HG03175 (cell line): ENCODE measurements around the gene CCDC9.

ENCODE experiments used
- ATAC-seq: cut with Tn5 transposase; IDR thresholded peaks from one replicate; pipeline ENCODE4 v1.9.1; 2021; ENCODE audit warnings: mild to moderate bottlenecking, moderate library complexity; ENCODE audit not compliant: unreplicated experiment

Gene CCDC9

DNA sequence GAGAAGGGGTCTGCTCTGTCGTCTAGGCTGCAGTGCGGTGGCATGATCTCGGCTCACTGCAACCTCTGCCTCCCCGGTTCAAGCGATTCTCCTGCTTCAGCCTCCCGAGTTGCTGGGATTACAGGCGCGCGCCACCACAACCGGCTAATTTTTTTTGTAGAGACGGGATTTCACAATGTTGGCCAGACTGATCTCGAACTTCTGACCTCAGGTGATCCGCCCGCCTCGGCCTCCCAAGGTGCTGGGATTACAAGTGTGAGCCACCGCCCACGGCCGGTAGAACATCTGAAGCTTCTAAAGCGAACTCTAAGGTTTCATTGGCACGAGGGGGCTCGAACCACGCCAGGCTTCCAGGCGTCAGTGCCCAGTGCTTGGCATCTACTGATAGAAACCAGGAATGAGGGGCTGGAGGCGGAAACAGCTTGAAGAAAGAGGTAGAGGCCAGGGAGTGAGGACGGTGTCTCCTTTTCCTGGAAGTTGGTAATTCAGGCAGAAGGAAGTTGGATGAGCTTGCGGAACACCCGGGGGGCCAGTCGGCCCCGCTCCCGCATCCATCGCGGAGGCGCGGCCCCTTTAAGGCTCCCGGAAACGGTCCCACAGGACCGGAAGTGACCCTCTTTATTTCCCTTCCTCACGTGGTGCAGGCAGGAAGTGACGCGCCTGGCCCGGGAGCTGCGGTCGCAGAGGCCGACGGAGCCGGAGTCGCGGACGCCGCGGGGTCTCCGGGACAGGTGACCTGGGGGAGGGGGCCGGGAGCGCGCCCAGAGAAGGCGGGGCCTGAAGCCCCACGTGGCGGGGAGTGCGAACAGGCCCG is at the start of gene CCDC9:
Gene CCDC9 (plus strand): TSS at position 647 of the 814 bp plus-strand sequence. CDS start 1,876 bp downstream, outside the sequence.
- peak; percentile 56 for ATAC-seq

DNA sequence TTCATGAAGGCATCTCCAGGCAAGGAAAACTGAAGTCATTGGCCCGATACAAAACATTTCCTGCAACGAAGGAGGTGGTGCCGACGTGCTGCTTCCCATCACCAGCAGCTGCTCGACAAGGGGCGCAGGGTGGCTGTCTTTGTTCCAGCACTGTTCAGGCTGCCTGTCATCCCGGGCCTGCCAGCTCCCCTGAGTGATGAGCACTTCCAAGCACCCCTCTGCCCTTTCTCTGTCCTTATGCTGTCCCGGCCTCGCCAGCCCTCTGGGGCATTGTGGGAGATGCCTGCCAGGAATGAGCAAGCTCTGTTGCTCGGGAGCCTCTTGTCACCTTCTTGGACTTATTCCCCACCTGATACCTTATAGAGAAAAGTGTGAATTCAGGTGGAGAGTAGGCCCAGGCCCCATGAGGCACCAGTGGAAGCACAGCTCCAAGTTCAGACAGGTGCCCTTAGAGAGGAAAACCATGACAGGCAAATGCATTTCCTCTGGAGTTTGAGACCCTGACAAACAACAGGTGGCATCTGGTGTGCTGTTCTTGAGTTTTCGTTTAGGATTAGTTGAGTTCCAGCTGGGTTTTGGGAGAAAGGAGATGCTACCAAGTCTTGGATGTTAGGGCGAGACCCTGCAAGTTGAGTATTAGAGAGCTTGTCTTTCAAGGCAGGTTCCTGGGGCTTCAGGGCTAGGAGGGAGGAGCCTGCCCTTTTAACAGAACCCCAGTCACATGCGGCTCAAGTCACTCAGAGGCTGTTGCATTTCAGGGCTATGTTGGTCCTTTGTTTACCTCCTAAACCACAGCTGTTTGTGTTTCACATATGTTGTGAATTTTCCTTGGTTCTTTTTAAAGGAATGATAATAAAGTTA is 46.8 kb upstream of the CCDC9 start:
- ATAC-seq, result no peak

DNA sequence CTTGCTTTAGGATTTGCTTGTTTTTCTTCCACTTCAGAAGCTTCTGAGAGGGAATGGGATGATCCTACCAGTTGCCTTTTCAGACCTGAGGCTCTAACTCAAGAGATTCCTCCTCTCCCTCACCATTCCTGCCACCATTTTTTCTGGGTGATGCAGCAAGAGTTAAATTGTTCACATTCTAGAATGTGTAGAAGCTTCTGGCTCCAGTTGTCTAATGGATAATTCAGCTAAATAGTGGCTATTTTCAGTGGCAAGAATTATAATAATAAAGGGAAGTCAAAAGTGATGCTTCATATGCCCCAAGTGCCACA is 46.2 kb upstream of the CCDC9 start:
- ATAC-seq, result no peak

DNA sequence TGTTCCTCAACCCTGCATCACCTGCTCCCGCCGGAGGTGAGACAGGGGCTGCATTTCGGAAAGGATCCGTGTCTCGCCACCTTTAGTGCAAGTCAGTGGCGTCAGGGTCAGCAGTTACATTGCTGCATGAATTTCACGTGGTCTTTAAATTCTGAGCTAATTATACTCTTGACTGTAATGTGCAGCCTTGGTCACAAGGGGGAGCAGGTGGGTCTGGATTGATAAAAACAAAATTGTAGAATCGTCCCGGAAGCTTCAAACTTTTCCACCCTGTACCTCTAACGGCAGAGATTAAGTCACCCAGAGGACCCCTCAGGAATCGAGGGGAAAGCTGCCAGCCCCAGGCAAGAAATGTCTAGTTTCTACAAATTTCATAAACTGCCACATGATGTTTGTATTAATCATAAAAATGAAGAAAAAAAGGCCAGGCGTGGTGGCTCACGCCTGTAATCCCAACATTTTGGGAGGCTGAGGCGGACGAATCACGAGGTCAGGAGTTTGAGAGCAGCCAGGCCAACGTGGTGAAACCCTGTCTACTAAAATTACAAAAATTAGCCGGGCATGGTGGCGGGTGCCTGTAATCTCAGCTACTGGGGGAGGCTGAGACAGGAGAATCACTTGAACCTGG is 45.5 kb upstream of the CCDC9 start:
- ATAC-seq, result no peak

DNA sequence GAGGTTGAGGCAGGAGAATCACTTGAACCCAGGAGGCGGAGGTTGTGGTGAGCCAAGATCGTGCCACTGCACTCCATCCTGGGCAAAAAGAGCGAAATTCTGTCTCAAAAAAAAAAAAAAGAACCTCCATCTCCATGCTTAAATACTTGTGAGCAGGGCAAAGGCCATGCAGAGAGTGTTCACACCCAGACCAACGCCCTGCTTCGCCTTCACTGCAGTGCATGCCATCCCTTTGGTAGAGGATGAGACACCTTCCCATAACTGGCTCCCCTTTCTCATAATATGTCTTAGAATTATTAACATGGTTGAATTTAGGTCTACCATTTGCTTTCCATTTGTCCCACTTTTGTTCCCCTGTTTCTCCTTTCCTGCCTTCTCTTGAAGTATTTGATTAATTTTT is 40.7 kb upstream of the CCDC9 start:
- no peak for ATAC-seq

DNA sequence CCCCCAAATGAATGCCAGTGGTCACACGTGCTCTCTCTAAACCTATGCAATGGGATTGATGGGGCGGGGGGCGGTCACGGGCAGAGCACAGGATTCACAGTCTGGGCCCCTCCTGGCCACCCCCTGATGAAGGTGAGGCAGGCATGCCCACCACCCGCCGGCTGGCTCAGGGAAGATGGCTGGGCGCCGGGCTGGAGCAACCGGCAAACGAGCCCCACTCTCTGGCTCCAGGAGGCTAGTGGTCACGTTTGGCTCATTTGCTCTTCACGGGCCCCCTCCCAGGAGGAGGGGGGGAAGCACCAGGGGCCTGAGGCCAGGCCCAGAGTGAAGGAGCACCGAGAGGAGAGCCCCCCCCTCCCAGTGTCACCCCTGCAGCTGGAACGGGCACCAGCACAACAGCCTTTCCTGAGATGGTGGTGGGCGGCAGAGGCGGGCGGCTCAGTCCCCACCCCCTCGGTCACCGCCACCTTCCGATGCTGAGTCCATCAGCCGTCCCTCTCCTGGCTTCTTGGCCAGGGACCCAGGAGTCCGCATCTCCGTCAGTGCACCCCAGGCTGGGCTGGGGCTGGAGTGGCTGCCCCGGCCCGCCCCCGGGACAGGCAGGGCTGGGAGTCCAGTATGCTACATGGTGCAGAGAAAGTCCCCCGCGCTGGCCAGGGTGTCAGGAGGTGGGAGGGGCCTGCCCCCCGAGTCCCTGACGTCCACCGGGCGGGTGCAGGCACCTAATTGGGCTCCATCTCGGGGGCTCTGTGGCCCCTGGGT is 35.1 kb upstream of the CCDC9 start:
- no peak for ATAC-seq

DNA sequence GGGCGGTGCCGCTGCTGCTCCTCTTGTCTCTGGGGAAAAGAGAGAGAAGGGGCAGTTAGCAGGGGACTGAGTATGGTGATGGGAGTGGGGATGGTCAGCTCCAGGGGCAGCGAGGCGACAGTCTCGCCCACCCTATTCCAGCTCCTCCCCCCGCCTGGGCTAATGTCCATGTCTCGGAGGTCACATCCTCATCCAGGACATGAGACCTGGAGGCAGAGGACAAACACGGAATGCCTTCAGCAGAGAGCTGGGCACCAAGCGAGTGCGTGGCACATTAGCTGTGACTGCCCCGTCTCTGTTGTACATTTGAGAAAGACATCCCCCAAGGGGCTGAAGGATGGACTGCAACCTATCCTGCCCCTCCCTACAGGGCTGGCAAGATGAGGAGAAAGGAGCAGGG is 34.4 kb upstream of the CCDC9 start:
- ATAC-seq, result no peak

DNA sequence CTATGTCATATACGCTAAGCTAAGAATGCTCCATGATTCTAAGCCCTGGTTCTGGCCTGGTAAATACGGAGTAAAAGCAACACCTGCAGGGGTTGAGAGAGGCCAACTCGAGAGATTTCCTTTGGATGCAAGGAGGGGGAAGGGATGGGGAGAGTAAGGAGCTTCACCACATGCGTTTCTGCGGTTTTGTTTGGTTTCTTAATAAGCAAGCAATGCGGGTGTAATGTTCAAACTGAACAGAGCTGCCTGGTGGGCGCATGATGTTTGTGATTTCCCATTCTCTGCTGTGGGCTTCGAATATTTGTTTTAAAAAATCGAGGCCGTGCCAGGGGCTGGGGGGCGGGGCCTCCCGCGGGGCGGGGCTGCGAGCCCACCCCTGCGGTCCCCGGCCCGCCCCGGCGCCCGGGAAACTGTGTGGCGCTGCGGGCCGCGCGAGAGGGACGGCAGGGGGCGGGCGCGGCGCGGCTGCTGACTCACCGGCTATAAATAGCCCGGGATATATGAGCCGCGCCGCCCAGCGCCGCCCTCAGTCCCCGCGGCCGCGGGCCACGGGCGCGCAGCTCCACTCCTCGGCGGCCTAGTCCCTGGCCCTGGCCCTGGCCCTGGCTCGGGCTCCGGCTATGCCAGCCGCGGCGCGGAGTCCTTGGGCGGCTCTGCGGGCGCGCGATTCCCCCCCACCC is 30.4 kb upstream of the CCDC9 start:
- ATAC-seq, result peak; percentile 46

DNA sequence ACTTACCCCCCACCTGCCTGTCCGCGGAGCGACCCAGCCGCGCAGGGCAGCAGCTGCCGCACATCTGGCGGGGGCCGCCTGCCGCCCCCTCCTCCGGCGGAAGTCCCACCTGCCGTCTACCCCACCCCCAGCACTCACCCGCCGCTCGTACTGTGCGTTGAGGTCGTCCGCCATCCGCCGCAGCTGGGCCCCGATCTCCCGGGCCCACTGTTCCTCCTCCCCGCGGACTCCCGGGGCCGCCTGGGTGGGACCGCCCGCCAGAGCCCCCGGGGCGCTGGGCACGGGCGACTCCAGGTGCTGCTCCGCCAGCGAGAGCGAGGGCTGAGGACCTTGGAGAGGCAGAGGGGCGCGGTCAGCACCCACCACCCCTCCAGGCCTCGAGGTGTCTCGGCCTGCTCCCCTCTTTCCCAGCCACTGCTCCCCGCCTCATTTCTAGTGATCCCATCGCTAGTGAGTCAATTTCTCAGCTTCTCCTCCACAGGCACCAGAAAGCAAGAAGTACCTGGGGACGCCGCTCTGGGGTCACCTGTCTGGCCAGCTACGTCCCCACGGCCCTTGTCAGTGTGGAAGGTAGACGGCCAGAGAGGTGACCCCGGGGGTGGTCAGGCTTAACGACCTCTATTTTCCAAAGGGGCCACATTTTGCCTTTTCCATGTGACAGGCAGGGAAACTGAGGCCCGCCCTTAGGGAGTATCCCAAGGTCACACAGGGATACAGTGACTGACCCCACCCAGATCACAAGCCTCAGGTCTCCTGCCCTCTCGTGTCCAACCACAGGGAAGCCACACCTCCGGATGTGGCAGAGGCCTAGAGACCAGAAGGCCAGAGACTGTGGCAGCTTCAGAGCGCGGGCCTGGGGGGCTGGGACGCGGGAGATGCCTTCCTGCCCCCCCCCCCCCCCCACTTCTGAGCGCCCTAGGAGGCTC is 29.6 kb upstream of the CCDC9 start:
- peak; percentile 28 for ATAC-seq

DNA sequence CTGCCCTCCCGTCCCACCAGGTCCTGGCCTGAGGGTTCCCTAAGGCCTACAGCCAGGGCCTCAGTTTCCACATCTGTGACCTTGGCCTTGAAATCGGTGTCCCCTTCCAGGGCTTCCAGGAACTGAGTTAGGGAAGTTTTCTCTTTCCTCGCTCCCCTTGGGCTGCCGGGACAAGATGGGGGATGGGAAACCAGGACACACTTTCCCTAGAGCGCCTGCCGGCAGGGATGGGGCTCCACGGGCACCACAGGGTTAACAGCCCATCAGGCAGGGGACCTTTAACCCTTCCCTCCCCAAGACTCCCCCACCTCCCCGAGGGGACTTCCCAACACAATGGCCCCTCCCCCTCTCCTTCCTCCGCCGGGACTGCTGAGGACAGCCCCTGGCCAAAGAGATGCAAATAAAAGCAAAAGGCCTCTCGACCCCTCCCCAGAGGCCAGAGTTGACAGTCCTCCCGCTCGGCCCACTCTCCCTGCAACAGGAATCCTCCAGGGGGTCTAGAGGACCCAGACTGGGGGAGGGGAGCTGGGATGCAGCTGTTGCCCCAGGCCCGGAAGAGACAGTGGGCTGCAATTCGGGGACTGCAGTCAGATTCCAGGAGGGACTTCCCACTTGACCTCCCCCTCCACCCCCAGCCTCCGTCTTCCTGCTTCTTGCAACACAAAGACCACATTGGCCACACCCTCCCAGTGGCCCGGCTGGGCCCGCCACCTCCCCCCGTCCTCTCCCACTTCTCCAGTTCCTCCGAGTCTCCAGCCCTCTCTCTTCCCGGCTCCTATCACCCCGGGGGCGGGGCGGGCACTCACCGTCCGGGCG is 28.8 kb upstream of the CCDC9 start:
- no peak for ATAC-seq

DNA sequence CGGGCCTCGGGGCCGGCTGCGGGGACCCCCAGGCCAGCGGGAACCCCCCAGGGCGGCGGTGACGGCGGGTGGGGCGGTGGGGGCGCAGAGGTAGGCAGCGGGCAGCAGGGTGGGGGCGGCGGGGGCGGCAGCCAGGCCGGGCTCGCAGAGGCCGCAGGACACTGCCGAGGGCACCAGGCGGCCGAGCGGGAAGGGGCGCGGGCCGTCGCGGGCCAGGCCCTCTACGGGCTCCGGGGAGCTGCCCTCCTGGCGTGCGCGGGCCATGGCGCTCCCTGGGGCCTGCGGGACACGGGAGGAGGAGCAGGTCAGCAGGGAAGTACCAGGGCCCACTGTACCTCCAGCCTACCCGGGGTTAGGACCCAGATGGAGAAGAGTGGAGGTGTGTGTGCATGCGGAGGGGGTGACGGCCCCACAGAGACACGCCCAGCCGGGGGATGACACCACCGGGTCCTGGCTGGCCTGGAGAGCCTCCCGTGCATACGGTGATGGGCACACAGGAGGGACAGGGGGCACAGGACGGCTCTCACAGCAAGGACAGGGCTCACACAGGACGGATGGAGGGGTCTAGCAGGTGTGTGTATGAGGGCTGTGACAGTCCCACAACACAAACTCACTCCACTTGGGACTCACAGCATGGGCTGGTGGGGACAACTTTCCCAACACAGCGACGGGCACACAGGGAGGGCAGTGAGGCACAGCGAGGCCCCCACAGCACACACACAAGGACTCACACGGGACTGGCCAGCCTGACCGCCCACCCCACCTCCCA is 28.0 kb upstream of the CCDC9 start:
- no peak for ATAC-seq

DNA sequence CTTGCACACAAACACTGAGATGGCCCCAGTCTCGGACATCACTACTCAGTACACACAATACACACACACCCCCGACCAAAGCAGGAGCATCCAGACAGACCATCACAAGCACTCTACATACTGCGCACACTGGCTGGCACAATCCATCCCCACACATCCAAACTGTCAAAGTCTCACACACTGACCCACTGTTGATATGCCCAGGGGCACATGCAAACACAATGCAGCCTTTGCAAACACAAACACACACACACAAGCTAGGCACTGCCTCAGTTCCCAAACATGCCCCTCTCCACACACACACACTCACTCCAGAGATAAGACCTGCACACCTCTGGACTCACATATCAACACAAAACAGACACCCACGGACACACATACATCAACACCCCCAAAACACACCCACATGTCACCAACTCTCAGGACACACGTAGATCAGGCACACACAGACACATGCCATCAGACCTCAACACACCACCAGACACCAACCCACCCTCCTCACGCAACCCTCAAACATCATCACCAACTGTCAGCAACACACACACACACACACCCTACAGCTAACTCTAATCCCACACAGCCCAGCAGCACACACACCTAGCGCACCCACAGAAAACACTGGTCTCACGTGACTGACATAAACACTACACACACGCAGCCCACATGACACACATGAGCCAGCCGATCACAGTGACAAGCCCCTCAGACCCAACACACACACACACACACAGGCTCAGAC is 27.2 kb upstream of the CCDC9 start:
- no peak for ATAC-seq

DNA sequence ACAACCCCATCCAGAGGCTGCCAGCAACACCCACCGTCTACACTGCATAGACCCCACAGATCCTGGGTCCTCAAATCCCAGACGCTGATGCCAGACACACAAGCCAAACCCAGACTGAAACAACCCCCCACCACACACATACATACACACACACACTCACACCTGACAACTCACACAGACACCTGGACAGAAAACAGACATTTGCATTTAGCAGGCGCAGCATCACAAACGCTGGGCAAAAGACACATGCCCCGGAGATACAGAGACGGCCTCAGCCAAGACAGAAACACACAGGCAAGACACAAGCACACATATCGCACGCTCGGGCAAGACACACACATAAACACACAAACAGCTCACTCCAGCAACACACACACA is 26.7 kb upstream of the CCDC9 start:
- no peak for ATAC-seq

DNA sequence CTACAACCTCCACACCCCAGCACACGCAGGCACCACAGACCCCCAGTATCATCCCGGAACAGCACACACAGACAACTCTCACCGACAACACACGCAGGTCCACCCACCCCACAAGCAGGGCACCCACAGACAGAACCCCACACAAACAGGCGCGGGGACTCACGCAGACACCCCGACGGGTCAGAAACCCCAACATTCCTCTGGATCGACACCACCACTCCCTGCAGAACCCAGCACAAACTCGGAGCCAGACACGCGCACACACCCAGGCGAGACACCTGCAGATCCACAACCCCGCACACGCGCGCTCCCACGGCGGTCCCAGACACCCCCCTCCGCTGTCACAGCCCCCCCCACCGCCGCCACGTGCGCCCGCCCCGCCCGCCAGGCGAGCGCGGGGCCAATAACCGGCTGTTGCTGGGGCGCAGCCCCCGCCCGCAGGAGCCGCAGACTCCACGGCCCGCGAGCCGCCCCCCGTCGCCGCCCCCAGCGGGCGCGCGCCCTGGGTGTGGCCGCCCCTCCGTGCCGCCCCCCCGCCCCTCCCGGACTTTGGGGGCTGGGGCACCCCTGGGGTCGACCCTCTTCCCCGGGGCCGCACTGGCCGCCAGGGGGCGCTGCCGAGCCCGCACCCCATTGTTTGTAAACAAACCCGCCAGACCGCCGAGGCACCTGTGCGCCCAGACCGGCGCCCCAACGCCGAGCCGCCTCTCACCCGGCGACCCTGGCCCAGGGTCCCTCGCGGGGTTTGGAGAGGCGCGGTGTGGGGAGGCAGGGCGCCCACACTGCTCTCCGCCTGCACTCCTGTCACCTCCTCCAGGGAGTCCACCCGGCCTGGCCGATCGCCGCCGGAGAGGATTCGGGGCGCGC is 26.0 kb upstream of the CCDC9 start:
- peak; percentile 28 for ATAC-seq

DNA sequence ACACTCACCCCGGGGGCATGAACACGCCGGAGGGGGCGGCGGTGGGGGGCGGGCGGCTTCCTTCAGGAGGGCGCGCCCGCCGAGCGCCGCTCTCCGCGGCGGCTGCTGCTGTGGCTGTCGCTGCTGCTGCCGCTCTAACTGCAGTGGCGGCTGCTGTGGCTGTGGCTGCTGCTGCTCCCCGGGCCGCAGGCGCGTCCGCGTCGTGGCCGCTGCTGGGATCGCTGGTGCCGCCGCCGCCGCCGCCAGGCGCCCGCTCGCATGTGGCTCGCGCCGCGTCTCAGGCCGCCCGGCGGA is 25.5 kb upstream of the CCDC9 start, which contains the start of gene BBC3:
Gene BBC3 (minus strand): TSS at position 279 of the 294 bp plus-strand sequence. CDS start 2,768 bp downstream, outside the sequence.
- peak; percentile 22 for ATAC-seq
